Anterior cingulate cortex (tissue), 58 donors: ENCODE measurements around the gene GAB4.
"Not testable (repeated sequence)": the region's sequence is repeated elsewhere in the genome, so short reads cannot be mapped to it uniquely, and the experiment has no call there.

Source experiments
- DNase-seq, 58 donors: peaks; one replicate each; lab custom pipeline; 2025; lab: John Stamatoyannopoulos, UW

GAB4 gene

GRCh38 chr22:16922706-16923105, 85.3 kb downstream of the GAB4 start:
- no peak for DNase-seq

- DNase-seq, result no peak
Observed at GRCh38 chr22:16922076-16922475, 85.9 kb downstream of the GAB4 start.

- DNase-seq, result peak in 48 of 58 donors; percentile 3 to 77 (median 36)
Observed at GRCh38 chr22:16917144-16918003, 90.6 kb downstream of the GAB4 start.

GRCh38 chr22:16915701-16916100, 92.3 kb downstream of the GAB4 start:
- no peak for DNase-seq

GRCh38 chr22:16914911-16915310, 93.1 kb downstream of the GAB4 start:
- not testable (repeated sequence) for DNase-seq

- DNase-seq, result no peak
Observed at GRCh38 chr22:16914006-16914405, 94.0 kb downstream of the GAB4 start.

GRCh38 chr22:16912281-16912680, 95.7 kb downstream of the GAB4 start:
- no peak for DNase-seq
